ENCODE measurements around the gene TMEM183A. TPM values are rescaled to one million over a fixed set of nuclear protein-coding genes. Genes with fewer than 3 reads are reported as not detected.

TMEM183A gene
- total RNA-seq, 4 donors from 2014 or later: 104 to 253 (median 111) TPM

DNA sequence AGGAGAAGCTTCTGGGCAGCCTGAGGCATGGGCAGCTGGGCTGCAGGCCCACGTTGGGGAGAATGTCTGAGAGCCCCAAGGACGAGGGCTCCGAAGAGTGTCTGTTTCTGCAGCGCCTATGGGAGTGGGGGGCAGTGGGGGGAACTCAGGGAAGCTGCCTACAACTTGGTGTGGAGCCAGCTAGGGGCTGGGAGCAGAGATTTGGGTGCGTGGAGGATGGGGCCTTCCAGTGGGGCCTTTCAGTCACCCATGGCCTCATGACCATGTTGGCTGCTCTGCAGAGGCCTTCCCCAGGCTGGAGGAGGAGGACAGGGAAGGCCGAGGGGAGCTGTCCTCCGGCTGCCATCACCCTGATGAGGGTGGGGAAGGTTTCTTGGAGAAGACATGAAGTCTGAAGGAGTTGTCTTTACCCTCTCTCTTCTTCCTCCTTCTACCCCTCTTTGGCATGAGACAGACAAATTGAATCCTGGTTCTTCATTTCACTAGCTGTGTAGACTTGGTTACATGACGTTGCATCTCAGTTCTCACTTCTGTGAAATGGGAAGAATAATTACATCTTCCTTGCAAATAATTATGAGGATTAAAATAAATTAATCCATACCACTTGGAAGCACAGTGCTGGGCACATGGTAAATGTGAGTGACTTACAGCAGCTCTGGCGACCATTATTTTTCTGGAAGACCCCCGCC, 27.4 kb downstream of the TMEM183A start:
- TF ChIP-seq, protein P1, sequence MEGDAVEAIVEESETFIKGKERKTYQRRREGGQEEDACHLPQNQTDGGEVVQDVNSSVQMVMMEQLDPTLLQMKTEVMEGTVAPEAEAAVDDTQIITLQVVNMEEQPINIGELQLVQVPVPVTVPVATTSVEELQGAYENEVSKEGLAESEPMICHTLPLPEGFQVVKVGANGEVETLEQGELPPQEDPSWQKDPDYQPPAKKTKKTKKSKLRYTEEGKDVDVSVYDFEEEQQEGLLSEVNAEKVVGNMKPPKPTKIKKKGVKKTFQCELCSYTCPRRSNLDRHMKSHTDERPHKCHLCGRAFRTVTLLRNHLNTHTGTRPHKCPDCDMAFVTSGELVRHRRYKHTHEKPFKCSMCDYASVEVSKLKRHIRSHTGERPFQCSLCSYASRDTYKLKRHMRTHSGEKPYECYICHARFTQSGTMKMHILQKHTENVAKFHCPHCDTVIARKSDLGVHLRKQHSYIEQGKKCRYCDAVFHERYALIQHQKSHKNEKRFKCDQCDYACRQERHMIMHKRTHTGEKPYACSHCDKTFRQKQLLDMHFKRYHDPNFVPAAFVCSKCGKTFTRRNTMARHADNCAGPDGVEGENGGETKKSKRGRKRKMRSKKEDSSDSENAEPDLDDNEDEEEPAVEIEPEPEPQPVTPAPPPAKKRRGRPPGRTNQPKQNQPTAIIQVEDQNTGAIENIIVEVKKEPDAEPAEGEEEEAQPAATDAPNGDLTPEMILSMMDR (IDR thresholded peaks at IDR 0.05): no peak
- TF ChIP-seq POLR2AphosphoS5 (IDR thresholded peaks at IDR 0.05) (no peak), EP300 (IDR thresholded peaks at IDR 0.05; ENCODE audit: low read depth) (no peak)
- H3K36me3 ChIP-seq: no peaks in the 10 kb centered on the region
- WGBS, 2 donors (ENCODE audit: low coverage in 1 of 2): 61 to 91% methylated on average over 4 to 10 of the region's 10 CpGs
- peaks cover 0 to 9% (median 1%) of the 10 kb centered on the region in 4 donors for H3K4me1 ChIP-seq
- no peak overlapping the region for H3K27ac ChIP-seq
- H3K27me3 ChIP-seq: no peaks in the 10 kb centered on the region
- no peaks in the 10 kb centered on the region for H3K9me3 ChIP-seq
- no peak for DNase-seq
- in situ Hi-C loops (cut with MboI; ENCODE audit: low pct_ligation_motif_present in 1 of 4, low pct_unique_long_range_greater_than_20kb in 1 of 4, low sequenced_read_pairs in 3 of 4): loop anchor here in 3 of 4 donors (10.0 kb wide), 2 partner anchors 180 to 190 kb away; partner anchors contain the start of gene CHIT1 (in 1 of the 3)
- intact Hi-C loops (cut with DNase I; ENCODE audit: low total_unique reads): no loop called here
- no peak overlapping the region for H3K4me3 ChIP-seq

DNA sequence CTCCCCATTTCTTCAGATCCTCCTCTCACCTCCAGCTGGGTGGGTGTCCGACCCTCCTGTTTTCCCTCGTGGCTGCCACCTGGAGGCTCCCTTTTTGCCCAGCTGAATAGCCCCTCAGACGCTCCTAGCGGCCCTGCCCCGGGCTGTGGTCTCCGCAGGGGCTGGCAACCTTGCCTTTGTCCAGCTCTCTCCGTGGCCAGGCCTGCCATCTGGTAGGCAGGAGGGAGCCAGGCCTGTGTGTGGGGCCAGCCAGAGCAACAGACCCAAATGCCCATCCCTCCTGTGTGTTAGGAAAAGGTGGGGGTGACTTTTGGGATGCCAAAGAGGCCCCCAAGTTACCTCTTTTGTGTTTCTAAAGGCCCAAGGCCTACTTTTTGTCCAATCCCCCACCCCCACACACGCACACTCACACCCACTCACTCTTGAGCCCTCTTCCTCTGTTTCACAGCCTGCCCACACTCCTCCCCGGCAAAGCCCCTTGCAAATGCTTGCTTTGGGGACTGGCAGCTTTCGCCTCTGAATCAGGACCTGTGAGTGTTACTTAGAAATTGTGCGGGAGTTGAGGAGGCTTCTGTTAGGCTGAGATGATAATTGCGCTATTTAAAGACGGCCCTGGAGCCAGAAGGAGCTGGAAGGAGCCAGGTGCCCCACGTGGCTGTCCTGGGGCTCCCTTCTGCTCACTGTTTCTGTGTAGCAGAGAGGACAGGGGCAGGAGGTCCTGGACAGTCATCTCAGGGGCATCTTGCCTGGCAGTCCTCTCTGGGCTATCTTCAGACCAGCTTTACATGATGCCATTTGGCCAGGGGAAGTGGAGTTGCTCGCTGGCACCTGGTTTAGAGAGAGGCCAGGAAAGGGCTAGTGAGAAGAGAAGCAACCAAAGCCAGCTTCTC, 28.2 kb downstream of the TMEM183A start:
- H3K27ac ChIP-seq: no peak overlapping the region
- H3K4me3 ChIP-seq: no peak overlapping the region
- no peaks in the 10 kb centered on the region for H3K9me3 ChIP-seq
- H3K4me1 ChIP-seq: peaks cover 0 to 9% (median 1%) of the 10 kb centered on the region in 4 donors
- H3K27me3 ChIP-seq: no peaks in the 10 kb centered on the region
- 80 to 85% methylated on average over 4 to 15 of the region's 15 CpGs for WGBS, 2 donors (ENCODE audit: low coverage in 1 of 2)
- TF ChIP-seq, protein P1 (IDR thresholded peaks at IDR 0.05): no peak
- DNase-seq: no peak
- H3K36me3 ChIP-seq: no peaks in the 10 kb centered on the region
- in situ Hi-C loops (cut with MboI; ENCODE audit: low pct_ligation_motif_present in 1 of 4, low pct_unique_long_range_greater_than_20kb in 1 of 4, low sequenced_read_pairs in 3 of 4): loop anchor here in 3 of 4 donors (10.0 kb wide), 2 partner anchors 179 to 189 kb away; partner anchors contain the start of gene CHIT1 (in 1 of the 3)
- intact Hi-C loops (cut with DNase I; ENCODE audit: low total_unique reads): no loop called here

DNA sequence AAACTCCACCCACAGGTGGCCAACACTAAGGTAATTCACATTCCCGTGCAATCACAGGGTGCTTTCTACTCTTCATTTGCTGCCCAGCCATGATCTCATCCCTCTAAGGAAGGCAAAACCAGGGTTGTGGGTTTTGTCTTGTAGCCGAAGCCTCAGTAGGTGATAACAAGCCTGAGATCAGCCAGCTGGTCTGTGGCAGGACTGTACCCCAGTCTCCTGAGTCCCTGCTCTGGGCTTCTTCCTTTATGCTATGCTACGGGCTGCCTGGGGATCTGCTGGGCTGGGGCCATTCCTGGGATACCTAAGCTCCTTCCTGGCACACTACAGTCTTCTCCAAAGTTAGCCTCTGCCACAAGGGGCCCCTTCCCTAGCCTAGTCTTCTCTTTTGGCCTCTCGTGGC, 29.0 kb downstream of the TMEM183A start:
- intact Hi-C loops (cut with DNase I; ENCODE audit: low total_unique reads): no loop called here

More for the DNA sequence above, 29.0 kb downstream of the TMEM183A start:
- no peaks in the 10 kb centered on the region for H3K27me3 ChIP-seq
- in situ Hi-C loops (cut with MboI; ENCODE audit: low pct_ligation_motif_present in 1 of 4, low pct_unique_long_range_greater_than_20kb in 1 of 4, low sequenced_read_pairs in 3 of 4): loop anchor here in 3 of 4 donors (10.0 kb wide), 2 partner anchors 179 to 189 kb away; partner anchors contain the start of gene CHIT1 (in 1 of the 3)
- no peak overlapping the region for H3K4me3 ChIP-seq
- no peak for DNase-seq
- H3K36me3 ChIP-seq: no peaks in the 10 kb centered on the region
- WGBS, 2 donors (ENCODE audit: low coverage in 1 of 2): 68% methylated on average over 4 of the region's 4 CpGs; no CpG with 5 or more reads in 1 of the 2 donors
- H3K27ac ChIP-seq: no peak overlapping the region
- H3K4me1 ChIP-seq: peaks cover 0 to 9% (median 1%) of the 10 kb centered on the region in 4 donors
- TF ChIP-seq, protein P1 (IDR thresholded peaks at IDR 0.05): no peak
- TF ChIP-seq EP300 (IDR thresholded peaks at IDR 0.05; ENCODE audit: low read depth) (no peak), POLR2AphosphoS5 (IDR thresholded peaks at IDR 0.05) (no peak), POLR2A (IDR thresholded peaks at IDR 0.05) (no peak)
- no peaks in the 10 kb centered on the region for H3K9me3 ChIP-seq

Measured in transverse colon (tissue), 4 donors.